ENCODE data around the gene ST6GALNAC4.

The ST6GALNAC4 gene

GRCh38 chr9:127958728-127959127 is 41.9 kb upstream of the ST6GALNAC4 start:
- Histone ChIP-seq H3K27me3 (no peaks in the 10 kb centered on the region), H3K36me3 (no peaks in the 10 kb centered on the region), H3K4me3 (no peak overlapping the region), H3K9me3 (no peaks in the 10 kb centered on the region), H3K4me1 (peaks cover 6 to 67% (median 35%) of the 10 kb centered on the region in 4 donors), H3K27ac (no peak overlapping the region)
- TF ChIP-seq CTCF (IDR thresholded peaks at IDR 0.05) = no peak
- DNase-seq = no peak
- intact Hi-C loops (cut with DNase I; ENCODE audit: low total_unique reads) = no loop called here

GRCh38 chr9:127955294-127956015 is 38.6 kb upstream of the ST6GALNAC4 start:
- intact Hi-C loops (cut with DNase I; ENCODE audit: low total_unique reads) = no loop called here
- H3K4me3 ChIP-seq = no peak overlapping the region

GRCh38 chr9:127954831-127955293 is 38.0 kb upstream of the ST6GALNAC4 start:
- Histone ChIP-seq H3K4me1 (peaks cover 0 to 46% (median 7%) of the 10 kb centered on the region in 4 donors), H3K36me3 (no peaks in the 10 kb centered on the region), H3K4me3 (no peak overlapping the region), H3K27me3 (no peaks in the 10 kb centered on the region), H3K9me3 (no peaks in the 10 kb centered on the region), H3K27ac (no peak overlapping the region)
- intact Hi-C loops (cut with DNase I; ENCODE audit: low total_unique reads) = no loop called here
- DNase-seq = no peak
- no peak for TF ChIP-seq CTCF (IDR thresholded peaks at IDR 0.05)

More at GRCh38 chr9:127955294-127956015, 38.6 kb upstream of the ST6GALNAC4 start:
- TF ChIP-seq CTCF (IDR thresholded peaks at IDR 0.05) = peak in 1 of 2 experiments; percentile 15
- Histone ChIP-seq H3K27me3 (no peaks in the 10 kb centered on the region), H3K4me1 (peaks cover 0 to 46% (median 10%) of the 10 kb centered on the region in 4 donors), H3K9me3 (no peaks in the 10 kb centered on the region), H3K36me3 (no peaks in the 10 kb centered on the region), H3K27ac (no peak overlapping the region)
- DNase-seq = no peak

- no peak for DNase-seq
- TF ChIP-seq CTCF (IDR thresholded peaks at IDR 0.05) = no peak
- no peaks in the 10 kb centered on the region for H3K36me3 ChIP-seq
- H3K4me1 ChIP-seq = peaks cover 0 to 45% (median 7%) of the 10 kb centered on the region in 4 donors
- H3K27ac ChIP-seq = no peak overlapping the region
- no peaks in the 10 kb centered on the region for H3K9me3 ChIP-seq
- intact Hi-C loops (cut with DNase I; ENCODE audit: low total_unique reads) = no loop called here
- no peak overlapping the region for H3K4me3 ChIP-seq
- H3K27me3 ChIP-seq = no peaks in the 10 kb centered on the region
Measured at GRCh38 chr9:127953768-127954505, 37.1 kb upstream of the ST6GALNAC4 start.

- TF ChIP-seq CTCF (IDR thresholded peaks at IDR 0.05) = no peak
- intact Hi-C loops (cut with DNase I; ENCODE audit: low total_unique reads) = no loop called here
- Histone ChIP-seq H3K27ac (no peak overlapping the region), H3K4me1 (peaks cover 0 to 46% (median 7%) of the 10 kb centered on the region in 4 donors), H3K9me3 (no peaks in the 10 kb centered on the region), H3K36me3 (peaks cover 0 to 5% (median 0%) of the 10 kb centered on the region in 3 donors), H3K4me3 (no peak overlapping the region), H3K27me3 (no peaks in the 10 kb centered on the region)
- no peak for DNase-seq
Measured at GRCh38 chr9:127953154-127953553, 36.3 kb upstream of the ST6GALNAC4 start.
